Measurements from ENCODE around the gene LRRC70. TPM values are rescaled to one million over a fixed set of nuclear protein-coding genes. Genes with fewer than 3 reads are reported as not detected.

Gene LRRC70
- polyA plus RNA-seq, 3 donors: 0.23 to 2.4 TPM; not detected in 1

DNA sequence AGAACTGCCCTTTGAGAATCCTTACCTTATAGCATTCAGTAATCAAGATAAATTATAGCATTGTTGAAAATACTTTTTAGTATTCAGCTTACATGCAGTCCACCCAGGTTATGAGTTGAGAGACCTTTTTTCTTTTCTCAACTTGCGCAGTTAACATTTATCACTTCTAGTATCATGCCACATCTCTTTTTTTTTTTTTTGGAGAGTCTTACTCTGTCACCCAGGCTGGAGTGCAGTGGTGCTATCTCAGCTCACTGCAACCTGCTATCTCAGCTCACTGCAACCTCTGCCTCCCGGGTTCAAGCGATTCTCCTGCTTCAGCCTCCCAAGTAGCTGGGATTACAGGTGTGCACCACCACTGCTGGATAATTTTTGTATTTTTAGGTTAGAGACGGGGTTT lies 29.0 kb downstream of the LRRC70 start:
- H3K9ac ChIP-seq (ENCODE audit: insufficient read depth, low read length, poor library complexity, severe bottlenecking): no peak overlapping the region
- Mint-ChIP-seq H3K4me1 (no peaks in the 10 kb centered on the region), H3K4me3 (no peak overlapping the region), H3K9me3 (peaks cover 0 to 3% (median 1%) of the 10 kb centered on the region in 7 donors), H3K27ac (no peak overlapping the region), H3K36me3 (peaks cover 19 to 27% of the 10 kb centered on the region in 2 donors), H3K27me3 (ENCODE audit: low read depth in 3 of 3) (no peaks in the 10 kb centered on the region)
- H3K9me3 ChIP-seq (replicated peaks in 1 of 2; ENCODE audit: control insufficient read depth in 1 of 2, insufficient read depth in 1 of 2, low read length in 2 of 2): no peaks in the 10 kb centered on the region
- no peak for DNase-seq
- peaks cover 0 to 25% of the 10 kb centered on the region in 2 donors for H3K36me3 ChIP-seq (replicated peaks in 1 of 2; ENCODE audit: control insufficient read depth in 1 of 2, insufficient read depth in 2 of 2, low read length in 2 of 2)
- no peak overlapping the region for H3K4me3 ChIP-seq (replicated peaks in 1 of 3; ENCODE audit: low read depth in 2 of 3, low read length in 3 of 3)
- 100% methylated on average over 3 of the region's 4 CpGs for WGBS (ENCODE audit: insufficient coverage)
- H4K20me1 ChIP-seq (ENCODE audit: insufficient read depth, low read length): no peaks in the 10 kb centered on the region
- H3K4me1 ChIP-seq (ENCODE audit: control insufficient read depth in 1 of 2, insufficient read depth in 2 of 2, low read length in 2 of 2): no peaks in the 10 kb centered on the region
- H3K27ac ChIP-seq (ENCODE audit: low read depth in 1 of 2, low read length in 2 of 2): no peak overlapping the region
- TF ChIP-seq, protein P1, sequence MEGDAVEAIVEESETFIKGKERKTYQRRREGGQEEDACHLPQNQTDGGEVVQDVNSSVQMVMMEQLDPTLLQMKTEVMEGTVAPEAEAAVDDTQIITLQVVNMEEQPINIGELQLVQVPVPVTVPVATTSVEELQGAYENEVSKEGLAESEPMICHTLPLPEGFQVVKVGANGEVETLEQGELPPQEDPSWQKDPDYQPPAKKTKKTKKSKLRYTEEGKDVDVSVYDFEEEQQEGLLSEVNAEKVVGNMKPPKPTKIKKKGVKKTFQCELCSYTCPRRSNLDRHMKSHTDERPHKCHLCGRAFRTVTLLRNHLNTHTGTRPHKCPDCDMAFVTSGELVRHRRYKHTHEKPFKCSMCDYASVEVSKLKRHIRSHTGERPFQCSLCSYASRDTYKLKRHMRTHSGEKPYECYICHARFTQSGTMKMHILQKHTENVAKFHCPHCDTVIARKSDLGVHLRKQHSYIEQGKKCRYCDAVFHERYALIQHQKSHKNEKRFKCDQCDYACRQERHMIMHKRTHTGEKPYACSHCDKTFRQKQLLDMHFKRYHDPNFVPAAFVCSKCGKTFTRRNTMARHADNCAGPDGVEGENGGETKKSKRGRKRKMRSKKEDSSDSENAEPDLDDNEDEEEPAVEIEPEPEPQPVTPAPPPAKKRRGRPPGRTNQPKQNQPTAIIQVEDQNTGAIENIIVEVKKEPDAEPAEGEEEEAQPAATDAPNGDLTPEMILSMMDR (IDR thresholded peaks at IDR 0.05): no peak
- intact Hi-C loops (cut with micrococcal nuclease): no loop called here
- H3K4me2 ChIP-seq (replicated peaks; ENCODE audit: extremely low read depth, low read length, poor library complexity, severe bottlenecking): no peak overlapping the region
- no peak overlapping the region for H2AFZ ChIP-seq (ENCODE audit: insufficient read depth, low read depth, low read length, poor library complexity, severe bottlenecking)
- H3K27me3 ChIP-seq (ENCODE audit: control insufficient read depth in 2 of 2, insufficient read depth in 2 of 2, low read length in 2 of 2): no peaks in the 10 kb centered on the region
- H3K79me2 ChIP-seq (ENCODE audit: insufficient read depth, low read length): no peaks in the 10 kb centered on the region

DNA sequence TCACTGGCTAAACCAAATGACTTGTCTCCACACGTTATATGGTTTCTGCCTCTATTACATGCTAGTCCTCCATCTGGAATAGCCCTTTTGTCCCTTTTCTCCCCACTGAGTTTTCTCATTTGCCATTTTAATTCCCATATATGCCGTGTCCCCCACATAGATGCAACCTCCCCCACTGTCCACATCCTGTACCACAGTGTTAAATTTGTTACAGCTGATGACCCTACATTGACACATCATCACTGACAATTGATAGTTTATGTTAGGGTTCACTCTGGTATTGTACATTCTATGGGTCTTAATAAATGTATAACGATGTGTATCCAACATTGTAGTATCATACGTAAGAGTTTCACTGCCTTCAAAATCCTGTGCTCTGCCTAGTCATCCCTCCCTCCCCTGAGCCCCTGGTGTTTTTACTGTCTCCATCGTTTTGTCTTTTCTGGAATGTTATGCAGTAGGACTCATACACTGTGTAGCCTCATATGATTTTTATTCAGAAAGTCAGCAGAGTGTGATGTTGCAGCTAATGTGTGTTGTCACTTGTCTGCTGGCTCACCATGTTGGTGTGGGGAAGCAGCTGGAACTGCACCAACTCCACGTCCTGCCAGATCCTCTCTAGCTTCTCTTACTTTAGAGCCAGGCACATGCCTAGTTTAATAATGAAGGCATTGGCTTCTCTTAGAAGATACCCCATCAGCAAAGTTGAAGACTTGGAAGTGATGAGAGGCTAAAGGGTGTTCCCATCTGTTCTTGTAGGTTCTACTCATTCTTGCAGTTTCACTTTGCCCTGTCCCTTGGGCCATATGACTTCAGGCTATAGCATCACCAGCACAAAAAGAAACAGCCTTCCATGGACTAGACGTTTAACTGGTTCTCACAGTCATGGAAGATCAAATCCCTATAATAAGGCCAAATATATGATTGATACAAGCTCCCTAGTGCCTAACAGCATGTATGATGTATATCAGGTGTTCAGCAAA lies 30.2 kb downstream of the LRRC70 start:
- 94% methylated on average over 3 of the region's 7 CpGs for WGBS (ENCODE audit: insufficient coverage)
- Histone ChIP-seq H3K4me2 (replicated peaks; ENCODE audit: extremely low read depth, low read length, poor library complexity, severe bottlenecking) (no peak overlapping the region), H4K20me1 (ENCODE audit: insufficient read depth, low read length) (no peaks in the 10 kb centered on the region), H2AFZ (ENCODE audit: insufficient read depth, low read depth, low read length, poor library complexity, severe bottlenecking) (no peak overlapping the region), H3K9ac (ENCODE audit: insufficient read depth, low read length, poor library complexity, severe bottlenecking) (no peak overlapping the region), H3K79me2 (ENCODE audit: insufficient read depth, low read length) (no peaks in the 10 kb centered on the region), H3K27ac (ENCODE audit: low read depth in 1 of 2, low read length in 2 of 2) (no peak overlapping the region), H3K4me3 (replicated peaks in 1 of 3; ENCODE audit: low read depth in 2 of 3, low read length in 3 of 3) (no peak overlapping the region), H3K36me3 (replicated peaks in 1 of 2; ENCODE audit: control insufficient read depth in 1 of 2, insufficient read depth in 2 of 2, low read length in 2 of 2) (peaks cover 0 to 17% of the 10 kb centered on the region in 2 donors), H3K9me3 (replicated peaks in 1 of 2; ENCODE audit: control insufficient read depth in 1 of 2, insufficient read depth in 1 of 2, low read length in 2 of 2) (no peaks in the 10 kb centered on the region), H3K4me1 (ENCODE audit: control insufficient read depth in 1 of 2, insufficient read depth in 2 of 2, low read length in 2 of 2) (no peaks in the 10 kb centered on the region), H3K27me3 (ENCODE audit: control insufficient read depth in 2 of 2, insufficient read depth in 2 of 2, low read length in 2 of 2) (no peaks in the 10 kb centered on the region)
- no peak for DNase-seq
- TF ChIP-seq, protein P1 (IDR thresholded peaks at IDR 0.05): no peak
- Mint-ChIP-seq H3K27me3 (ENCODE audit: low read depth in 3 of 3) (no peaks in the 10 kb centered on the region), H3K9me3 (peaks cover 0 to 3% (median 2%) of the 10 kb centered on the region in 7 donors), H3K36me3 (peaks cover 19 to 33% of the 10 kb centered on the region in 2 donors), H3K27ac (peak overlapping the region in 1 of 7 donors; percentile 43), H3K4me1 (no peaks in the 10 kb centered on the region), H3K4me3 (no peak overlapping the region)
- intact Hi-C loops (cut with micrococcal nuclease): no loop called here

All from CD14-positive monocyte (primary cell).